HCT116 (cell line): Measurements from ENCODE around the gene DIP2C. TPM values are rescaled to one million over a fixed set of nuclear protein-coding genes. Genes with fewer than 3 reads are reported as not detected.

Experiments
- ATAC-seq: fragments of 200-7000 bp; cut with Tn5 transposase; 2 replicates; pipeline ENCODE4 v1.9.1; 2020; ENCODE audit warnings: mild to moderate bottlenecking, moderate library complexity
- BruUV-seq: library from RNA; stranded (reverse); fragments of 400-500 nt; replicated peaks from 2 replicates; lab custom pipeline; 2021; lab: Mats Ljungman, UMichigan
- CTCF ChIA-PET: fragments of 300-600 bp; sonication (Branson Sonifier 250); formaldehyde crosslinking; loops from one replicate; lab custom pipeline; 2021; ENCODE audit warnings: antibody characterized with exemption; lab: Charles Lee
- POLR2A ChIA-PET: fragments of 300-600, 350-600 bp; sonication (Branson Sonifier 250); formaldehyde crosslinking; loops from one replicate; lab custom pipeline; 2021; ENCODE audit warnings: antibody characterized with exemption; lab: Charles Lee
- RAD21 ChIA-PET, 2 experiments: fragments of 300-600 bp; sonication (Branson Sonifier 250); formaldehyde crosslinking; loops; one replicate each; lab custom pipeline; 2023; ENCODE audit warnings: low total read pairs in 2 of 2; ENCODE audit not compliant: uncharacterized antibody in 2 of 2, unreplicated experiment in 2 of 2, low non-redundant PET in 1 of 2; lab: Charles Lee
- DNase-seq: peaks from one replicate; pipeline ENCODE4 v3.0.0-alpha.2; 2010; ENCODE audit warnings: low read depth, low spot score
- H2AFZ ChIP-seq: fragments of 200-600 bp; shearing (Covaris generic), sonication (generic); 2 replicates; pipeline ENCODE4 v1.6.1; 2017; ENCODE audit warnings: low read depth, mixed run types, mixed read lengths, antibody characterized with exemption, low read length; ENCODE audit not compliant: poor library complexity, severe bottlenecking
- H3K27ac ChIP-seq: 2 replicates; pipeline ENCODE4 v1.5.1; 2012; ENCODE audit warnings: low read depth, low read length
- H3K27me3 ChIP-seq: fragments of 200-600 bp; sonication (generic); 2 replicates; pipeline ENCODE4 v1.6.1; 2016; ENCODE audit warnings: mixed run types, low read length, mixed read lengths; ENCODE audit not compliant: insufficient read depth
- H3K36me3 ChIP-seq, 2 experiments: fragments of 200-500 bp in 1 of 2; fragments of 200-600 bp in 1 of 2; sonication (Bioruptor generic) in 1 of 2; sonication (generic) in 1 of 2; 2 replicates each; pipeline versions ENCODE4 v1.5.1 to v1.6.1; 2014 to 2016; ENCODE audit warnings: low read length in 2 of 2, inconsistent platforms in 1 of 2, mixed read lengths in 1 of 2, mixed run types in 1 of 2; ENCODE audit not compliant: insufficient read depth in 2 of 2, control insufficient read depth in 1 of 2
- H3K4me1 ChIP-seq, 2 experiments: fragments of 200-600 bp in 1 of 2; sonication (generic) in 1 of 2; 2 replicates each; pipeline versions ENCODE4 v1.5.1 to v1.6.1; 2012 to 2017; ENCODE audit warnings: low read length in 2 of 2, inconsistent platforms in 1 of 2, mild to moderate bottlenecking in 1 of 2, mixed read lengths in 1 of 2, mixed run types in 1 of 2, moderate library complexity in 1 of 2; ENCODE audit not compliant: insufficient read depth in 2 of 2, control insufficient read depth in 1 of 2
- H3K4me2 ChIP-seq: fragments of 200-600 bp; sonication (generic); 2 replicates; pipeline ENCODE4 v1.6.1; 2017; ENCODE audit warnings: mixed run types, low read length, mixed read lengths
- H3K4me3 ChIP-seq, 2 experiments: fragments of 200-600 bp in 1 of 2; sonication (generic) in 1 of 2; replicated peaks in 1 of 2; 2 replicates each; pipeline ENCODE4 v1.5.1; 2011 to 2016; ENCODE audit warnings: low read length in 2 of 2, control low read depth in 1 of 2, low read depth in 1 of 2, mild to moderate bottlenecking in 1 of 2, mixed read lengths in 1 of 2, mixed run types in 1 of 2
- H3K79me2 ChIP-seq: fragments of 200-600 bp; sonication (generic); 2 replicates; pipeline ENCODE4 v1.6.1; 2017; ENCODE audit warnings: mild to moderate bottlenecking, mixed run types, low read length, moderate library complexity, mixed read lengths; ENCODE audit not compliant: insufficient read depth
- H3K9ac ChIP-seq: fragments of 200-600 bp; sonication (generic); 2 replicates; pipeline ENCODE4 v1.6.1; 2016; ENCODE audit warnings: low read length, mixed read lengths
- H3K9me2 ChIP-seq: fragments of 200-600 bp; sonication (generic), shearing (Covaris generic); 2 replicates; pipeline ENCODE4 v1.6.1; 2017; ENCODE audit warnings: mixed run types, mild to moderate bottlenecking, moderate library complexity; ENCODE audit not compliant: insufficient read depth
- H3K9me3 ChIP-seq, 2 experiments: fragments of 200-500 bp in 1 of 2; fragments of 200-600 bp in 1 of 2; sonication (Bioruptor generic) in 1 of 2; sonication (generic) in 1 of 2; 2 replicates each; pipeline ENCODE4 v1.6.1; 2014 to 2017; ENCODE audit warnings: low read length in 2 of 2, mixed read lengths in 2 of 2, inconsistent platforms in 1 of 2, low read depth in 1 of 2, mild to moderate bottlenecking in 1 of 2, mixed run types in 1 of 2, moderate library complexity in 1 of 2; ENCODE audit not compliant: control insufficient read depth in 1 of 2, insufficient read depth in 1 of 2
- H4K20me1 ChIP-seq: fragments of 200-600 bp; sonication (generic), shearing (Covaris generic); 2 replicates; pipeline ENCODE4 v1.6.1; 2017; ENCODE audit warnings: mixed run types, mild to moderate bottlenecking, moderate library complexity; ENCODE audit not compliant: insufficient read depth
- CBX3 ChIP-seq: IDR thresholded peaks from 2 replicates; pipeline ENCODE4 v1.6.1; 2012; ENCODE audit warnings: low read depth
- CEBPB ChIP-seq: IDR thresholded peaks from 2 replicates; pipeline ENCODE4 v1.6.1; 2012; ENCODE audit warnings: low read depth
- EGR1 ChIP-seq: IDR thresholded peaks from 2 replicates; pipeline ENCODE4 v1.6.1; 2012; ENCODE audit warnings: low read depth
- ELF1 ChIP-seq: IDR thresholded peaks from 2 replicates; pipeline ENCODE4 v1.6.1; 2012; ENCODE audit warnings: low read depth, borderline replicate concordance
- EZH2 ChIP-seq: fragments of 200-600 bp; sonication (generic); IDR thresholded peaks from 2 replicates; pipeline ENCODE4 v1.6.1; 2017; ENCODE audit warnings: antibody characterized with exemption, mixed run types
- EZH2phosphoT487 ChIP-seq: fragments of 200-600 bp; IDR thresholded peaks from 2 replicates; pipeline ENCODE4 v1.6.1; 2018; ENCODE audit warnings: antibody characterized with exemption, borderline replicate concordance
- FOSL1 ChIP-seq: IDR thresholded peaks from 2 replicates; pipeline ENCODE4 v1.6.1; 2012; ENCODE audit warnings: low read depth
- JUND ChIP-seq: IDR thresholded peaks from 2 replicates; pipeline ENCODE4 v1.6.1; 2012
- POLR2A ChIP-seq: IDR thresholded peaks from 2 replicates; pipeline ENCODE4 v1.7.0; 2011; ENCODE audit warnings: borderline replicate concordance; ENCODE audit not compliant: insufficient read depth, insufficient read length; ENCODE audit errors: extremely low read depth
- POLR2AphosphoS5 ChIP-seq: IDR thresholded peaks from 2 replicates; pipeline ENCODE4 v1.6.1; 2011; ENCODE audit warnings: mild to moderate bottlenecking, low read depth, low read length, moderate library complexity
- SIN3A ChIP-seq: IDR thresholded peaks from 2 replicates; pipeline ENCODE4 v1.6.1; 2012; ENCODE audit warnings: low read depth
- SP1 ChIP-seq: IDR thresholded peaks from 2 replicates; pipeline ENCODE4 v1.6.1; 2012; ENCODE audit warnings: low read depth
- SRF ChIP-seq: IDR thresholded peaks from 2 replicates; pipeline ENCODE4 v1.6.1; 2012; ENCODE audit warnings: low read depth
- YY1 ChIP-seq: IDR thresholded peaks from 2 replicates; pipeline ENCODE4 v1.6.1; 2011; ENCODE audit warnings: low read length, low read depth, moderate library complexity, mild to moderate bottlenecking; ENCODE audit not compliant: insufficient replicate concordance; ENCODE audit errors: extremely low read depth
- ZNF274 ChIP-seq: fragments of 200-500 bp; sonication (Bioruptor generic); IDR thresholded peaks from 2 replicates; pipeline ENCODE4 v1.6.1; 2014; ENCODE audit warnings: mild to moderate bottlenecking, low read depth, low read length, inconsistent platforms
- intact Hi-C: fragments of 100-400 bp; cut with micrococcal nuclease; formaldehyde crosslinking; loops from 2 replicates; pipeline ENCODE4 v1.10.0; 2022
- total RNA-seq: library from RNA; stranded (reverse); gene quantifications from one replicate; pipeline ENCODE4 v1.2.1, GENCODE V29; 2021; ENCODE audit not compliant: unreplicated experiment
- TF ChIP-seq, protein P1 (sequence below), 3 experiments: fragments of 200-600 bp in 1 of 3; sonication (generic) in 1 of 3; IDR thresholded peaks in 2 of 3; conservative IDR thresholded peaks in 1 of 3; 2 replicates each; pipeline ENCODE4 v1.5.1; 2012 to 2017; ENCODE audit warnings: low read depth in 2 of 3, low read length in 2 of 3, antibody characterized with exemption in 1 of 3, borderline replicate concordance in 1 of 3, control low read depth in 1 of 3, mild to moderate bottlenecking in 1 of 3, mixed read lengths in 1 of 3, mixed run types in 1 of 3, moderate library complexity in 1 of 3; ENCODE audit not compliant: insufficient read depth in 1 of 3
- TF ChIP-seq, protein P2 (sequence below): IDR thresholded peaks from 2 replicates; pipeline ENCODE4 v1.6.1; 2012

Gene DIP2C
- total RNA-seq, 1 experiment from 2014 or later = 15.4 TPM

DNA sequence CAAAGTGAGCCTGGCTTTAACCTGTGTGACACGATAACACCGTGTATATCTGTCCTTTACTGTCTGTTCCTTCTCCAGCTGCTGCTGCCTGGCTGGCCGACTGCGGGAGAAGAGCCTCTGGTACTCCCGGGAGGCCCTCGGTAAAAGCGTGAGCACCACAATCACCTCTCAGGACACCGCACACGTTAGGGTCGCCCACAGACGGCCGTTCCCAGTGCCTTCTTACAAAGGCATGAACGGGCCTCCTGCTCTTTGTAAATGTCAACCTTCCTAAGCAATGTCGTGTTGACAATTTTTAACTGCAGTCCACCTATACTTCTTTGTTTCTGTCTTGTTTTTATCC lies 177.6 kb downstream of the DIP2C start:
- intact Hi-C loops = loop anchor here (1.0 to 2.0 kb wide), 3 partner anchors 277 to 419 kb away; partner anchors contain the start of gene LARP4B
- ATAC-seq = no peak
- Histone ChIP-seq H3K27me3 (no peaks in the 10 kb centered on the region), H3K4me2 (no peak overlapping the region), H3K79me2 (no peaks in the 10 kb centered on the region), H2AFZ (no peak overlapping the region), H3K9ac (no peak overlapping the region), H3K9me3 (no peaks in the 10 kb centered on the region), H4K20me1 (no peaks in the 10 kb centered on the region), H3K4me3 (no peak overlapping the region), H3K36me3 (no peaks in the 10 kb centered on the region), H3K4me1 (peaks cover 0 to 10% of the 10 kb centered on the region in 2 experiments; a peak in 2 of 4 replicates), H3K9me2 (no peaks in the 10 kb centered on the region), H3K27ac (no peak overlapping the region)
- DNase-seq = no peak
- CTCF ChIA-PET = no interaction called here
- TF ChIP-seq SP1 (no peak), SRF (no peak), CEBPB (no peak), EGR1 (no peak), YY1 (no peak), CBX3 (no peak), SIN3A (no peak), JUND (no peak), POLR2AphosphoS5 (no peak), EZH2phosphoT487 (no peak), ZNF274 (no peak), EZH2 (no peak), POLR2A (no peak), FOSL1 (no peak), ELF1 (no peak)
- TF ChIP-seq, protein P1, sequence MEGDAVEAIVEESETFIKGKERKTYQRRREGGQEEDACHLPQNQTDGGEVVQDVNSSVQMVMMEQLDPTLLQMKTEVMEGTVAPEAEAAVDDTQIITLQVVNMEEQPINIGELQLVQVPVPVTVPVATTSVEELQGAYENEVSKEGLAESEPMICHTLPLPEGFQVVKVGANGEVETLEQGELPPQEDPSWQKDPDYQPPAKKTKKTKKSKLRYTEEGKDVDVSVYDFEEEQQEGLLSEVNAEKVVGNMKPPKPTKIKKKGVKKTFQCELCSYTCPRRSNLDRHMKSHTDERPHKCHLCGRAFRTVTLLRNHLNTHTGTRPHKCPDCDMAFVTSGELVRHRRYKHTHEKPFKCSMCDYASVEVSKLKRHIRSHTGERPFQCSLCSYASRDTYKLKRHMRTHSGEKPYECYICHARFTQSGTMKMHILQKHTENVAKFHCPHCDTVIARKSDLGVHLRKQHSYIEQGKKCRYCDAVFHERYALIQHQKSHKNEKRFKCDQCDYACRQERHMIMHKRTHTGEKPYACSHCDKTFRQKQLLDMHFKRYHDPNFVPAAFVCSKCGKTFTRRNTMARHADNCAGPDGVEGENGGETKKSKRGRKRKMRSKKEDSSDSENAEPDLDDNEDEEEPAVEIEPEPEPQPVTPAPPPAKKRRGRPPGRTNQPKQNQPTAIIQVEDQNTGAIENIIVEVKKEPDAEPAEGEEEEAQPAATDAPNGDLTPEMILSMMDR (IDR thresholded peaks at IDR 0.05 in 2 of 3, conservative IDR thresholded peaks at IDR 0.05 in 1 of 3; ENCODE audit: borderline replicate concordance in 1 of 3, insufficient read depth in 1 of 3, low read depth in 2 of 3, low read length in 2 of 3) = no peak
- TF ChIP-seq, protein P2, sequence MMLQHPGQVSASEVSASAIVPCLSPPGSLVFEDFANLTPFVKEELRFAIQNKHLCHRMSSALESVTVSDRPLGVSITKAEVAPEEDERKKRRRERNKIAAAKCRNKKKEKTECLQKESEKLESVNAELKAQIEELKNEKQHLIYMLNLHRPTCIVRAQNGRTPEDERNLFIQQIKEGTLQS = no peak
- BruUV-seq = no TSS peak
- POLR2A ChIA-PET = no interaction called here
- RAD21 ChIA-PET = no interaction called here
